ENCODE results near the gene FGF9. TPM values are rescaled to one million over a fixed set of nuclear protein-coding genes. Genes with fewer than 3 reads are reported as not detected.

Gene FGF9
- total and polyA plus RNA-seq, 4 experiments from 2014 or later = 2.1 to 7.3 (median 4.5) TPM

DNA sequence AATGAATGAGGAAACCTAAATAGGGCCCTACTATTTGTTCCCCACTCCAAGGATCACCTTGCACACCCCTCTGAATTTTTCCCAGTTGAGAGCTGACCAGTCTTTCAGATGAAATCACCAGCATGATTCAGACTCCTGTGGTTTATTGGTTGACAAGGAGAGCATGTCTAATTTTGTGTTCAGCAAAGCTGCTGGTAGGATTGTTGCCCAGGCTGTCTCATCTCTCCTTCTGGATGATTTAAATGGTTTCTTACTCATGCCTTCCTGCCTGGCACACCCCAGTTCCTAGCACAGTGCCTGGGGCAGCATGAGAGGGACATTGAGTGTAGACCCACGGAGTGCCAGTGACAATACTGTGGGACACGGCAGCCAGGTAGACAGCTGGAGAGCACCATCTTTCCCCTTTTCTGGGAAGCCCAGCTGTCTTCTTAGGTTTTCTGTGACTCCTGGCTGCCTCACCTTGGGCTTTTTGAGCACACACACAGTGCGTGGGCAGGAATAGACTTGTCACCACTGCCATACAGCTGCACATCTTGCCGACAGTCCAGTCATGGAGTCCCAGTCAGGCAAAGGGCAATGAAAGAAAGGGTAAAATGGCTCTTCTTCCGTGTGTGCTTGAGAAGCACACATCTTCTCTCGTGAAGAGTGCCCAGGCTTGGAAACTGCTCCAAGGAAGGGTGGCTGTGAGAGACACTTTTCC is 12.3 kb downstream of the FGF9 start:
- Mint-ChIP-seq H3K4me1 (no peaks in the 10 kb centered on the region), H3K27me3 (peaks cover 0 to 2% of the 10 kb centered on the region in 2 donors), H3K27ac (no peak overlapping the region), H3K36me3 (no peaks in the 10 kb centered on the region), H3K4me3 (no peak overlapping the region), H3K9me3 (no peaks in the 10 kb centered on the region)
- intact Hi-C loops (cut with micrococcal nuclease) = no loop called here
- no peak for DNase-seq
- H3K27ac ChIP-seq (ENCODE audit: low read depth, low read length) = no peak overlapping the region
- H3K4me3 ChIP-seq (ENCODE audit: low read length in 2 of 2) = no peak overlapping the region
- ChIA-PET POLR2A (ENCODE audit: partially characterized antibody) (no interaction called here), CTCF (ENCODE audit: partially characterized antibody) (interaction anchor here (1.4 kb wide), 1 partner anchor 10 kb away, joined by 3 read pairs; no protein-coding TSS in a partner anchor)
- H3K27me3 ChIP-seq (ENCODE audit: insufficient read depth, low read length) = peaks cover 3% of the 10 kb centered on the region
- no peaks in the 10 kb centered on the region for H3K36me3 ChIP-seq (ENCODE audit: insufficient read depth, low read length)
- H3K9me3 ChIP-seq (ENCODE audit: control insufficient read depth in 1 of 2, low read length in 2 of 2) = no peaks in the 10 kb centered on the region
- H3K4me1 ChIP-seq (ENCODE audit: insufficient read depth, low read length) = no peaks in the 10 kb centered on the region

DNA sequence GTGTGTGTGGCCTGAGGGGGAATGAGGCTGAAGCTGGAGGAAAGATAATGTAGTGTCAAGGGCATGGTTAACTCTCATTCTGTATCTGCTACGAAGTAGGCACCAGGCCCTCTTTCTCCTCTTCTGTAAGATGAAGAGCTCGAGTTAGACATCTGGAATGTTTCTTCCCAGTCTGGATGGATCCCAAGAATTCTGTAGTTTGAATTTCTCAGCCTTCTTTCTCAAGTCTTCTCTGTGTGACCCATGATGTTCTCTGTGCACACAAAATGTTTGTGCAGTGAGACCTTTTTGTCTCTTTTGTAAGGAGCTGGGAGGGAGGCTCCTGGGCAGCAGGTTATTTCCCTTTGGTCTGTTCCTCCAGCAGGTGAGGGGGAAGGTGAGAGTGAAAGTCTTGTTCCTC is 13.7 kb downstream of the FGF9 start:
- POLR2A ChIA-PET (ENCODE audit: partially characterized antibody) = interaction anchor here (1.5 kb wide), 1 partner anchor 81 kb away, joined by 3 read pairs; no protein-coding TSS in a partner anchor
- CTCF ChIA-PET (ENCODE audit: partially characterized antibody) = no interaction called here
- intact Hi-C loops (cut with micrococcal nuclease) = no loop called here
- no peaks in the 10 kb centered on the region for H3K4me1 Mint-ChIP-seq
- H3K36me3 Mint-ChIP-seq = no peaks in the 10 kb centered on the region
- no peaks in the 10 kb centered on the region for H3K9me3 ChIP-seq (ENCODE audit: control insufficient read depth in 1 of 2, low read length in 2 of 2)
- no peaks in the 10 kb centered on the region for H3K36me3 ChIP-seq (ENCODE audit: insufficient read depth, low read length)
- H3K27ac Mint-ChIP-seq = no peak overlapping the region
- H3K27me3 ChIP-seq (ENCODE audit: insufficient read depth, low read length) = no peaks in the 10 kb centered on the region
- H3K4me3 Mint-ChIP-seq = no peak overlapping the region
- no peak overlapping the region for H3K27ac ChIP-seq (ENCODE audit: low read depth, low read length)
- no peaks in the 10 kb centered on the region for H3K4me1 ChIP-seq (ENCODE audit: insufficient read depth, low read length)
- H3K27me3 Mint-ChIP-seq = peaks cover 0 to 2% of the 10 kb centered on the region in 2 donors
- no peak for DNase-seq
- no peak overlapping the region for H3K4me3 ChIP-seq (ENCODE audit: low read length in 2 of 2)
- H3K9me3 Mint-ChIP-seq = no peaks in the 10 kb centered on the region

DNA sequence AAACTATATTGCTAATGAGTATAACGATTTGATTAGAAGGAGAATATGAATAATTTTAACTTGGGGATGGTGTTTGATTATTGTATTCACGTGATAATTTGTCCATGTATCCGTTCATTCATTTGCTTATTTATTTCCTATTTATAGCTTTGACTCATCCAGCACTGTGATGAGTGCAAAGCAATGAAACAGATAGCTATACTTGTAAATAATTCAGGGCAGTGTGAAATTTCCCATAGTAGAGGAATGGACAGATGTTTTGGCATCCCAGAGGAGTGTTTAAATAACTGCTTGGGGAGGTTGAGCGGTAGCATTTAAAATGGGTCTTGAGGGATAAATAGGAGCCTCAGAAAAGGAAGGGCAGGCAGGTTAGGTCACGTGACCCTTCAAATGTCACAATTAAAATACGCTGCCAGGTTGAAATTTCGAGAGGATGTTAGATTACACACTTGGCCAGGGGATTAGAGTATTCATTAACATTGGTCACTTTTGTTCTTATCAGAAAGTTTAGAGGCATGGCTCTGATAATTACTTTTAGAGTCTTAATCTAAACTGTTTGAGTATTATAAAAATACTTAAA is 14.7 kb downstream of the FGF9 start:
- Histone ChIP-seq H3K36me3 (ENCODE audit: insufficient read depth, low read length) (no peaks in the 10 kb centered on the region), H3K4me3 (ENCODE audit: low read length in 2 of 2) (no peak overlapping the region), H3K4me1 (ENCODE audit: insufficient read depth, low read length) (no peaks in the 10 kb centered on the region), H3K9me3 (ENCODE audit: control insufficient read depth in 1 of 2, low read length in 2 of 2) (no peaks in the 10 kb centered on the region), H3K27ac (ENCODE audit: low read depth, low read length) (no peak overlapping the region), H3K27me3 (ENCODE audit: insufficient read depth, low read length) (no peaks in the 10 kb centered on the region)
- H3K4me1 Mint-ChIP-seq = no peaks in the 10 kb centered on the region
- no peak for DNase-seq
- ChIA-PET CTCF (ENCODE audit: partially characterized antibody) (no interaction called here), POLR2A (ENCODE audit: partially characterized antibody) (interaction anchor here (1.5 kb wide), 1 partner anchor 82 kb away, joined by 3 read pairs; no protein-coding TSS in a partner anchor)
- intact Hi-C loops (cut with micrococcal nuclease) = no loop called here
- no peak overlapping the region for H3K27ac Mint-ChIP-seq
- peaks cover 0 to 5% of the 10 kb centered on the region in 2 donors for H3K36me3 Mint-ChIP-seq
- peaks cover 0 to 2% of the 10 kb centered on the region in 2 donors for H3K27me3 Mint-ChIP-seq
- no peak overlapping the region for H3K4me3 Mint-ChIP-seq
- H3K9me3 Mint-ChIP-seq = no peaks in the 10 kb centered on the region

GRCh38 chr13:21686751-21687391 is 16.0 kb downstream of the FGF9 start:
- H3K27me3 ChIP-seq (ENCODE audit: insufficient read depth, low read length) = no peaks in the 10 kb centered on the region
- H3K27me3 Mint-ChIP-seq = peaks cover 0 to 2% of the 10 kb centered on the region in 2 donors
- ChIA-PET CTCF (ENCODE audit: partially characterized antibody) (interaction anchor here (0.6 kb wide), 1 partner anchor 14 kb away, joined by 3 read pairs; no protein-coding TSS in a partner anchor), POLR2A (ENCODE audit: partially characterized antibody) (no interaction called here)
- peaks cover 0 to 5% of the 10 kb centered on the region in 2 donors for H3K36me3 Mint-ChIP-seq
- DNase-seq = no peak
- intact Hi-C loops (cut with micrococcal nuclease) = no loop called here
- no peaks in the 10 kb centered on the region for H3K4me1 ChIP-seq (ENCODE audit: insufficient read depth, low read length)
- no peak overlapping the region for H3K4me3 Mint-ChIP-seq
- no peaks in the 10 kb centered on the region for H3K9me3 ChIP-seq (ENCODE audit: control insufficient read depth in 1 of 2, low read length in 2 of 2)
- H3K27ac Mint-ChIP-seq = no peak overlapping the region
- no peak overlapping the region for H3K27ac ChIP-seq (ENCODE audit: low read depth, low read length)
- H3K9me3 Mint-ChIP-seq = no peaks in the 10 kb centered on the region
- H3K36me3 ChIP-seq (ENCODE audit: insufficient read depth, low read length) = no peaks in the 10 kb centered on the region
- H3K4me1 Mint-ChIP-seq = no peaks in the 10 kb centered on the region
- H3K4me3 ChIP-seq (ENCODE audit: low read length in 2 of 2) = no peak overlapping the region

DNA sequence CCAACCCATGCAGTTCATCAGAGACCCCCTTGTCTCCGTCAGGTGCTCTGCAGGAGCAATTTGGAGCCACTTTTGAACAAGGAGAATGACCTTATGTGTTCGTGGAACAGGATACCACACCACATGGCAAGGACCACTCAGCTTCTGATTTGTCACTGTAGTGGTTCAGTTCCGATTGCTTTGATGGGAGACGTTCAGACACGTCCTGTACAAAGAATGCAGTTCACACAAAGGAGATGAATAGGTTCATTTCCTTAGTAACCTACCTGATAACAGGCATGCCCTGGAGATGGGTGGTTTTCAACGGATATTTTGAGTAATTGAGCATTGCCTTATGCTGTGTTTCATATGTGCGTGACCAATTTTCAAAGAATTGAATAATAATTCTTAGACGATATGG is 17.2 kb downstream of the FGF9 start:
- H3K4me1 Mint-ChIP-seq = no peaks in the 10 kb centered on the region
- H3K27ac ChIP-seq (ENCODE audit: low read depth, low read length) = no peak overlapping the region
- no peak overlapping the region for H3K27ac Mint-ChIP-seq
- no peaks in the 10 kb centered on the region for H3K9me3 ChIP-seq (ENCODE audit: control insufficient read depth in 1 of 2, low read length in 2 of 2)
- peaks cover 0 to 5% of the 10 kb centered on the region in 2 donors for H3K36me3 Mint-ChIP-seq
- CTCF ChIA-PET (ENCODE audit: partially characterized antibody) = interaction anchor here (0.6 kb wide), 1 partner anchor 14 kb away, joined by 3 read pairs; no protein-coding TSS in a partner anchor
- H3K36me3 ChIP-seq (ENCODE audit: insufficient read depth, low read length) = no peaks in the 10 kb centered on the region
- H3K27me3 Mint-ChIP-seq = peaks cover 0 to 3% of the 10 kb centered on the region in 2 donors
- intact Hi-C loops (cut with micrococcal nuclease) = no loop called here
- POLR2A ChIA-PET (ENCODE audit: partially characterized antibody) = no interaction called here
- no peaks in the 10 kb centered on the region for H3K4me1 ChIP-seq (ENCODE audit: insufficient read depth, low read length)
- DNase-seq = no peak
- H3K4me3 ChIP-seq (ENCODE audit: low read length in 2 of 2) = no peak overlapping the region
- H3K27me3 ChIP-seq (ENCODE audit: insufficient read depth, low read length) = no peaks in the 10 kb centered on the region
- no peaks in the 10 kb centered on the region for H3K9me3 Mint-ChIP-seq
- H3K4me3 Mint-ChIP-seq = no peak overlapping the region

GRCh38 chr13:21689097-21689496 is 18.2 kb downstream of the FGF9 start:
- Mint-ChIP-seq H3K4me3 (no peak overlapping the region), H3K27me3 (peaks cover 0 to 2% of the 10 kb centered on the region in 2 donors), H3K36me3 (peaks cover 0 to 8% of the 10 kb centered on the region in 2 donors), H3K9me3 (no peaks in the 10 kb centered on the region), H3K27ac (no peak overlapping the region), H3K4me1 (no peaks in the 10 kb centered on the region)
- H3K36me3 ChIP-seq (ENCODE audit: insufficient read depth, low read length) = no peaks in the 10 kb centered on the region
- intact Hi-C loops (cut with micrococcal nuclease) = no loop called here
- CTCF ChIA-PET (ENCODE audit: partially characterized antibody) = no interaction called here
- H3K4me1 ChIP-seq (ENCODE audit: insufficient read depth, low read length) = no peaks in the 10 kb centered on the region
- H3K27ac ChIP-seq (ENCODE audit: low read depth, low read length) = no peak overlapping the region
- no peak for DNase-seq
- H3K9me3 ChIP-seq (ENCODE audit: control insufficient read depth in 1 of 2, low read length in 2 of 2) = no peaks in the 10 kb centered on the region
- no peak overlapping the region for H3K4me3 ChIP-seq (ENCODE audit: low read length in 2 of 2)
- POLR2A ChIA-PET (ENCODE audit: partially characterized antibody) = no interaction called here
- no peaks in the 10 kb centered on the region for H3K27me3 ChIP-seq (ENCODE audit: insufficient read depth, low read length)

DNA sequence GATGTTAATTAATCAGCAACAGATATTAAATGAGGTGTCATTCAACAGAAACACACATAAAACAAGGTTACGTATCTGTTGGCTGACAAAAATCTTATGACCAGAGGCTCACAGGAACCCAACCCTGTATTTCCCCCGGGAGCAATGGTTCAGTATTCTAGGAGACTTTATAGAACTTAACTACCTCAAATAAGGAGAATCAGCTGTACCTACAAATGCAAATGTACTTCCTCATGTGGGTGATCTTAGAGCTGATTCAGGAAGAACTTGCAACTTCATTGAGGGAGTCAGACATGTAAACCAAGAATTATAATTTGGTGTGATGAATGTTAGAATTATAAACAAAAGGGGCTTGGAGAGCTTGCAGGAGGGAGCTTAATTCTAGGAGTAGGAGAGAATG is 20.1 kb downstream of the FGF9 start:
- H3K9me3 ChIP-seq (ENCODE audit: control insufficient read depth in 1 of 2, low read length in 2 of 2) = no peaks in the 10 kb centered on the region
- H3K36me3 ChIP-seq (ENCODE audit: insufficient read depth, low read length) = no peaks in the 10 kb centered on the region
- H3K27me3 ChIP-seq (ENCODE audit: insufficient read depth, low read length) = no peaks in the 10 kb centered on the region
- DNase-seq = no peak
- H3K4me1 ChIP-seq (ENCODE audit: insufficient read depth, low read length) = no peaks in the 10 kb centered on the region
- H3K27ac ChIP-seq (ENCODE audit: low read depth, low read length) = no peak overlapping the region
- H3K4me1 Mint-ChIP-seq = no peaks in the 10 kb centered on the region
- H3K9me3 Mint-ChIP-seq = no peaks in the 10 kb centered on the region
- H3K36me3 Mint-ChIP-seq = peaks cover 0 to 8% of the 10 kb centered on the region in 2 donors
- intact Hi-C loops (cut with micrococcal nuclease) = no loop called here
- no peak overlapping the region for H3K4me3 Mint-ChIP-seq
- H3K27me3 Mint-ChIP-seq = peaks cover 0 to 3% of the 10 kb centered on the region in 2 donors
- H3K4me3 ChIP-seq (ENCODE audit: low read length in 2 of 2) = no peak overlapping the region
- no peak overlapping the region for H3K27ac Mint-ChIP-seq
- ChIA-PET CTCF (ENCODE audit: partially characterized antibody) (no interaction called here), POLR2A (ENCODE audit: partially characterized antibody) (no interaction called here)
